OCI-LY7 (cell line): ENCODE measurements around the gene APOBEC3H. TPM values are rescaled to one million over a fixed set of nuclear protein-coding genes. Genes with fewer than 3 reads are reported as not detected.

Source experiments
- BruUV-seq: library from RNA; stranded (reverse); fragments of 400-500 nt; replicated peaks from 2 replicates; lab custom pipeline; 2021; lab: Mats Ljungman, UMichigan
- CTCF ChIA-PET: fragments of 300-600 bp; sonication (Branson Sonifier 250); formaldehyde crosslinking; loops from one replicate; lab custom pipeline; 2022; ENCODE audit warnings: antibody characterized with exemption; ENCODE audit not compliant: unreplicated experiment; lab: Charles Lee
- POLR2A ChIA-PET: fragments of 300-600 bp; sonication (Branson Sonifier 250); formaldehyde crosslinking; loops from one replicate; lab custom pipeline; 2022; ENCODE audit warnings: antibody characterized with exemption; lab: Charles Lee
- DNase-seq: peaks from one replicate; pipeline ENCODE4 v3.0.0-alpha.2; 2015; ENCODE audit warnings: low spot score
- H2AFZ ChIP-seq: fragments of 200-600 bp; sonication (generic), shearing (Covaris generic); 2 replicates; pipeline ENCODE4 v1.6.1; 2014; ENCODE audit warnings: mild to moderate bottlenecking, antibody characterized with exemption, low read length, moderate library complexity
- H3K27ac ChIP-seq: fragments of 200-600 bp; sonication (generic); 2 replicates; pipeline ENCODE4 v1.5.1; 2014; ENCODE audit warnings: mixed run types, low read depth, mild to moderate bottlenecking, moderate library complexity, low read length, inconsistent platforms; ENCODE audit not compliant: poor library complexity, severe bottlenecking
- H3K36me3 ChIP-seq: fragments of 200-600 bp; sonication (generic); 2 replicates; pipeline ENCODE4 v1.6.1; 2014; ENCODE audit warnings: mild to moderate bottlenecking, antibody characterized with exemption, low read length, moderate library complexity, mixed read lengths; ENCODE audit not compliant: insufficient read depth
- H3K4me1 ChIP-seq: fragments of 200-600 bp; sonication (generic); 2 replicates; pipeline ENCODE4 v1.5.1; 2014; ENCODE audit warnings: mild to moderate bottlenecking, low read length; ENCODE audit not compliant: insufficient read depth, poor library complexity, severe bottlenecking
- H3K4me2 ChIP-seq: fragments of 200-600 bp; sonication (generic); 2 replicates; pipeline ENCODE4 v1.6.1; 2014; ENCODE audit warnings: mild to moderate bottlenecking, low read length
- H3K4me3 ChIP-seq: fragments of 200-600 bp; sonication (generic); 2 replicates; pipeline ENCODE4 v1.5.1; 2014; ENCODE audit warnings: mild to moderate bottlenecking, low read depth, low read length; ENCODE audit not compliant: poor library complexity, severe bottlenecking
- H3K79me2 ChIP-seq: fragments of 200-600 bp; sonication (generic); 2 replicates; pipeline ENCODE4 v1.6.1; 2016; ENCODE audit warnings: low read depth, mild to moderate bottlenecking, low read length, moderate library complexity, mixed read lengths; ENCODE audit not compliant: insufficient read depth
- H3K9me2 ChIP-seq: fragments of 200-600 bp; sonication (generic); 2 replicates; pipeline ENCODE4 v1.6.1; 2016; ENCODE audit warnings: mild to moderate bottlenecking, low read length, mixed read lengths; ENCODE audit not compliant: insufficient read depth
- H3K9me3 ChIP-seq: fragments of 200-600 bp; sonication (generic); 2 replicates; pipeline ENCODE4 v1.6.1; 2014; ENCODE audit warnings: mild to moderate bottlenecking, mixed run types, low read length, mixed read lengths
- H4K20me1 ChIP-seq: fragments of 200-600 bp; sonication (generic); 2 replicates; pipeline ENCODE4 v1.6.1; 2014; ENCODE audit warnings: mild to moderate bottlenecking, antibody characterized with exemption, low read length, moderate library complexity, mixed read lengths; ENCODE audit not compliant: insufficient read depth
- EZH2phosphoT487 ChIP-seq: fragments of 200-600 bp; sonication (generic); IDR thresholded peaks from 2 replicates; pipeline ENCODE4 v1.6.1; 2018; ENCODE audit warnings: low read depth, borderline replicate concordance, mild to moderate bottlenecking, mixed run types, antibody characterized with exemption, low read length, moderate library complexity, mixed read lengths
- intact Hi-C: fragments of 100-400 bp; cut with micrococcal nuclease; formaldehyde crosslinking; loops from one replicate; pipeline ENCODE4 v1.10.0; 2022; ENCODE audit not compliant: unreplicated experiment
- total RNA-seq, 2 experiments: library from RNA; depleted of rRNA in 1 of 2; stranded (reverse); fragments of >200 nt in 1 of 2; shearing (Covaris generic) in 1 of 2; gene quantifications; 2 replicates each; pipeline ENCODE4 v1.2.3, GENCODE V29; 2014 to 2022
- TF ChIP-seq, protein P1 (sequence below): fragments of 200-600 bp; sonication (generic); conservative IDR thresholded peaks from 2 replicates; pipeline ENCODE4 v1.5.1; 2014; ENCODE audit warnings: mild to moderate bottlenecking, antibody characterized with exemption, low read length, moderate library complexity, mixed read lengths

APOBEC3H gene
- total RNA-seq, 2 experiments from 2014 or later: 0.99 to 1.2 TPM

DNA sequence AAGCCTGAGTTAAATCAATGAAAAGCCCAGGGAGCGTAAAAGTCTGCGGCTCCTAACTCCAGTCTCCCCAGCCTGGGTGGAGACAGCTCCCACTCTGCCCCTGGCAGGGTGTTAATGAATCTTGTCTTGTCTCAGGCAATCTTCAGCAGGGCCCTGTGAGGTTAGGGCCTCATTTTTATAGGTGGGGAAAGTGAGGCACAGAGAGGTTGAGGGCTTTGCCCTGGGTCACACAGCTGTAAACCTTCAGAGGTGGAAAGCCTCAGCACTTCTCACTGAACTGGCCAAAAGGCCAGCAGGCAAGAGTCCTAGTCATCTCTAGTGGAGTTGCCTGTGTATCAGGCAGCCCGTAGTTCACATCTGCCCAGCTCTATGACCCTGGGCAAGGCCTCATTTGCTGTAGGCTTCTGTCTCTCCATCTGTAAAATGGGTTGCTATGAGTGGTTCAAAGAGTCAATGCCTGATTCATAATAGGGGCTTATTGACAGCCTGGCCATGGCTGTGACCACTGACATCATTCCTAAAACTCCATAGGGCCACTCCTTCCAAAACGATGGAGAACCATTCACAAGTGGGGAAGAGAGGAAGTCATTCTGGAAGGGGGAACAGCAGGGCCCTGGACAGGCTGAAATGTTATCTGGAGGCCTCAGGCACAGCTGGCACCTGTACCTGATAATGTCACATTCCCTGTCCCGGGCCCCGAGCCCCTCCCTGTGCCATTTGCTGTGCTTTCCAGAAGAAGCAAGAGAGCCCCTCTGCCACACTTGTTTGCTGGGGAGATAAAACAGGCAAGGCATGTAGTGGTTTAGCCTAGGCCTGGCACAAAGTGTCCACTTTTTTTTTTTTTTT lies 49.4 kb downstream of the APOBEC3H start:
- no TSS peak for BruUV-seq
- Histone ChIP-seq H2AFZ (no peak overlapping the region), H4K20me1 (no peaks in the 10 kb centered on the region), H3K4me2 (peak overlapping the region; percentile 73), H3K4me3 (peak overlapping the region; percentile 88), H3K9me3 (no peaks in the 10 kb centered on the region), H3K79me2 (no peaks in the 10 kb centered on the region), H3K9me2 (no peaks in the 10 kb centered on the region), H3K27ac (peak overlapping the region; percentile 60), H3K4me1 (peaks cover 53% of the 10 kb centered on the region), H3K36me3 (no peaks in the 10 kb centered on the region)
- intact Hi-C loops: no loop called here
- DNase-seq: no peak
- ChIA-PET POLR2A (interaction anchor here (0.7 kb wide), 1 partner anchor 1703 kb away, joined by 3 read pairs; no protein-coding TSS in a partner anchor), CTCF (no interaction called here)
- TF ChIP-seq, protein P1, sequence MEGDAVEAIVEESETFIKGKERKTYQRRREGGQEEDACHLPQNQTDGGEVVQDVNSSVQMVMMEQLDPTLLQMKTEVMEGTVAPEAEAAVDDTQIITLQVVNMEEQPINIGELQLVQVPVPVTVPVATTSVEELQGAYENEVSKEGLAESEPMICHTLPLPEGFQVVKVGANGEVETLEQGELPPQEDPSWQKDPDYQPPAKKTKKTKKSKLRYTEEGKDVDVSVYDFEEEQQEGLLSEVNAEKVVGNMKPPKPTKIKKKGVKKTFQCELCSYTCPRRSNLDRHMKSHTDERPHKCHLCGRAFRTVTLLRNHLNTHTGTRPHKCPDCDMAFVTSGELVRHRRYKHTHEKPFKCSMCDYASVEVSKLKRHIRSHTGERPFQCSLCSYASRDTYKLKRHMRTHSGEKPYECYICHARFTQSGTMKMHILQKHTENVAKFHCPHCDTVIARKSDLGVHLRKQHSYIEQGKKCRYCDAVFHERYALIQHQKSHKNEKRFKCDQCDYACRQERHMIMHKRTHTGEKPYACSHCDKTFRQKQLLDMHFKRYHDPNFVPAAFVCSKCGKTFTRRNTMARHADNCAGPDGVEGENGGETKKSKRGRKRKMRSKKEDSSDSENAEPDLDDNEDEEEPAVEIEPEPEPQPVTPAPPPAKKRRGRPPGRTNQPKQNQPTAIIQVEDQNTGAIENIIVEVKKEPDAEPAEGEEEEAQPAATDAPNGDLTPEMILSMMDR: no peak
- no peak for TF ChIP-seq EZH2phosphoT487

DNA sequence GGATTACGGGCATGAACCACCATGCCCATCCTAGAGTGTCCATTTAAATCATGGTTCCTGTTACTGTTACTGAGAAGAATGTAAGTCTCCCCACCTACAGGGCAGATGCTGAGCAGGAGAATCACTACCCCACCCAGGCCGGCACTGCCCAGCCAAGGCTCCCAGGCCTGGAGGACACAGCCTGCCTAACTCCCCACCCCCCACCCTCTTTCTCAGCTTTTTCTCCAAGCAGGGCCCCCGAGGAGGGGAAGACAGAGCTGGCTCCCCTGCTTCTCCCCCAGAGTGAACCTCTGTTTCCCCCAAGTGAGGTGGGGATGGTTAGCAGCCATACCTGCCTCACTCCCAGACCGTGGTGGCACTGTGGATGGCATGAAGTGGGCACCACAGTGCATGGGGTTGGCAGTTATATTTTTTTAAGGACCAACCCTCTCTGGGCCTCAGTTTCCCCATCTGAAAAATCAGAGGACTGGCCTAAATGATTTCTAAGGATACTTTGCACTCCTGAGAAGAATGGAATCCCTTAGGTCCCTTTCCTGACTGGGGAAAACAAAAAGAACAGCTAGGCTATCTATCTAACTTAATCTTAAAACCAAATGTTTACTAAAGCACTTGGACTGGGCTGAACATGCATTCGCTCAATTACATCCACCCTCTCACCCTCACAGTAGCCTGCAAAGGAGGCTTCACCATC lies 50.4 kb downstream of the APOBEC3H start:
- CTCF ChIA-PET: interaction anchor here (0.6 kb wide), 1 partner anchor 295 kb away, joined by 5 read pairs; no protein-coding TSS in a partner anchor
- peaks cover 59% of the 10 kb centered on the region for H3K4me1 ChIP-seq

More for the DNA sequence above, 50.4 kb downstream of the APOBEC3H start:
- Histone ChIP-seq H3K79me2 (no peaks in the 10 kb centered on the region), H3K4me2 (no peak overlapping the region), H3K9me2 (no peaks in the 10 kb centered on the region), H3K4me3 (no peak overlapping the region), H3K27ac (no peak overlapping the region), H3K36me3 (no peaks in the 10 kb centered on the region), H3K9me3 (no peaks in the 10 kb centered on the region), H2AFZ (no peak overlapping the region), H4K20me1 (no peaks in the 10 kb centered on the region)
- POLR2A ChIA-PET: no interaction called here
- intact Hi-C loops: no loop called here
- TF ChIP-seq, protein P1: no peak
- no peak for TF ChIP-seq EZH2phosphoT487
- BruUV-seq: no TSS peak
- DNase-seq: no peak
